HK-2 (cell line): ENCODE data around the gene ERC2.
A peak's percentile ranks its signal among the peaks of the same experiment; 100 is the strongest.

Experiments
- DNase-seq: peaks from one replicate; pipeline ENCODE4 v3.0.0-alpha.2; 2018; ENCODE audit not compliant: unreplicated experiment

ERC2 gene

GRCh38 chr3:55749036-55749435 lies 719.2 kb downstream of the ERC2 start:
- no peak for DNase-seq

DNA sequence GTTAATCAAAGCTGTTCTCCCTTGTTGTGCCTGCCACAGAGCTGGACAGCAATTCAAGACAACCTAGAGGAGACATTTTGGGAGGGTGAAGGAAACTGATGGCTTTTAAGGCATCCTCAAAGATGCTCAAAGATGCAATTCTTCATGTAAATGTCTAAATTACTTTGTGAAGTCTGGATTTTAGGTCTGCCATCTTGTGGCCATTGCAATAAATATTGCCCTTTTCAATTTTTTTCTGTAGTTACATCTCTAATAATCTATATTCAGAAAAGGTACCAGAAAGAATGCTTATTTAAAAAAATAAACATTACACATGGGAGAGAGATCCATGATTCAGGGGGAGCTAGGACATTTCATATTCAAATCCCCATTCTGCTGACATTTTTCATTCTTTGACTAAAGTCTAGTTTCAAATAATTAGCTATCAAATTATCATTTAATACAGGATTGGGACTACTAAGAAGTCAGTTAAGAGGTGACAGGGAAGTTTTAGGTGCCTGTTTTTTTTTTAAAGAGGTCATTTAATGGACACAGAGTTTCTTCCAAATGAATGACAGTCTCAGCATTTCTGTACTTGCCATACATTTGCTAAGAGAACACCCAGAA lies 721.4 kb downstream of the ERC2 start:
- no peak for DNase-seq

DNA sequence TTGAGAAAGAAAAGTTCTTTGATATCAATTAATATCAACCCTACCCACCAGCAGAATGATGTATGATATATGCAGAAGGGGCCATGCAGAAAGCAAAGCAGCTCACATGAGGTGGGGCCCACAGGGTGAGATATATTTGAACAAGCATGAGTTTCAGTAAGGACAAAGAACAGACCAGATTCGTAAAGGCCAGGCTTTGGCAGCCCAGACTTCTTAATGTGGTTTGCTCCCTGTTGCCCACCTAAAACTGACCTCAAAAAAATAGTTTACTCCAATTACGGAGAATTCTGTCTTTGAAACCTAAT lies 725.5 kb downstream of the ERC2 start:
- DNase-seq = no peak

- DNase-seq = no peak
These were observed 726.0 kb downstream of the ERC2 start for GRCh38 chr3:55742022-55742831.

DNA sequence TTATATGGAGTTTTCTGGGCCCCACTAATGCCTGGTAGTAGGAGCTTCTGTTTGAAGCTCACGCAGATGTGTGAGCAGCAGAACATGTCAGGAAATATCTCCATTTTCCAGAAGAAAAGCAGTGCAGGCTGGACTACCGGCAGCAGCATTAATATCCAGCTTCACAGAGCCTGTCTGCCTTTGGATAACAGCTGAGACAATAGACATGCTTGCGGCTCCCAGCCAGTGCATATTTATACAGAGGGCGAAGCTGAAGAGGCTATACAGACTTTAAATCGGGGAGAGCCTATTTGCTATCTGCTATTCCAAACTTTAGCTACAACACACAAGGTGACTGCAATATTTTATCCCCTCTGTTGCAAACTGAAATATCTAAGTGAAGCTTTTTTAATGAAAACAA lies 731.1 kb downstream of the ERC2 start:
- no peak for DNase-seq

GRCh38 chr3:55735976-55736375 lies 732.3 kb downstream of the ERC2 start:
- DNase-seq = no peak

DNA sequence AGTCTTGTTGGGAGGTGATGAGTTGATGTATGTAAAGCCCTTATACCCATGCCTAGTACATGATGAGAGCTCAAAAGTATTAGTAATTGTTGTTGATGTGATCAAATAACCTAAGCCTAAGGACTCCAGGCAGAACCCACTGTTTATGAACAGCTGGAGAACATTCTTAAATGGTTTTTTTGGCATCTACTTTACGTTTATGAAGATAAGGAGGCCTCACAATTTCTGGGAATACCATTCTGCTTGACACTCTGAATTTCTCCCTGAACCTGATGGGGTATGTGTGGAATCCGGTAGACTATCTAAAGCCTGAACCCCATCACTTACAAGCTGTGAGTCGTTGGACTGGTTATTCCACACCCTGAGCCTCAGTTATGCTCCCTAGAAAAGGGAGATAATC lies 736.5 kb downstream of the ERC2 start:
- no peak for DNase-seq

DNA sequence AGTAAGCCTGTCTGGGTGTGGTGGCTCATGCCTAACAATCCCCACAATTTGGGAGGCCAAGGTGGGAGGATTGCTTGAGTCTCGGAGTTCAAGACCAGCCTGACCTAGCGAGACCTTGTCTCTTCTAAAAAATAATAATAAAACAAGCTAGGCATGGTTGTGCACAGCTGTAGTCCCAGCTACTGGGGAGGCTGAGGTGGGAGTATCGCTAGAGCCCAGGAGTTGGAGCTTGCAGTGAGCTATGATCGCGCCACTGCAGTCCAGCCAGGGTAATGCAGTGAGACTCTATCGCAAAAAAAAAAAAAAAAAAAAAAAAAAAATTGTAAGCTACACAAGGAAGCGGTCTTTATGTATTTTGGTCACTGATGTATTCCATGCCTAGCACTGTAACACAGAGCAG lies 738.7 kb downstream of the ERC2 start:
- no peak for DNase-seq

DNA sequence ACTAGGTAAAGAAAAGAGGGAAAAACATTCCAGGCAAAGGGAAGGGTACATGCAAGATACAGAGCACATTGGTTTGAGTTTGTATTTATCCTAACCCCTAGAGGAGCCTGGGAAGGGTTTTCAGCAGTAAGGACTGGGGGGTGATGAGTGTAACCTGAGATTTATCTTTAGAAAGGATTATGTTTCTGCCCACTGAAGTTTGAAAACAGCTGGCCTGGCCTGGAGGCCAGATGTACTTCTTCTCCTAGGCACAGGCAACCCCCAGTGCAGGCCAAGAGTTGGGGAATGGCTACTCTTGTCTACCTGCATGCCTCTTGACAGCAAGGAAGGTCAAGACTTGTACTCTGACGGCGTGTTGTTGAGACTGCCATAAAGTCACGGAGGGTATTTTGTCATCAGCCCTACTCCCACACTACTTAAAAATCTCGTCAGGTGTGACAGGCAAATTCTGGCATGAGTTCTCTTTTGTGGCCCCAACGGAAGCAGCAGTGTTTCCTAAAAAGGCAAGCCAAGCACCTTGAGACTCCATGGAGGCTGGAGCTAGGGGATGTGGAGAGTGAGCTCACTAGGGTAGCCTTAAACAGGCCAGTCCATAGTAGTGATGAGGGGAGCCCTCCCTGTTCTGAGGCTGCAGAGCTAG lies 739.7 kb downstream of the ERC2 start:
- no peak for DNase-seq

DNA sequence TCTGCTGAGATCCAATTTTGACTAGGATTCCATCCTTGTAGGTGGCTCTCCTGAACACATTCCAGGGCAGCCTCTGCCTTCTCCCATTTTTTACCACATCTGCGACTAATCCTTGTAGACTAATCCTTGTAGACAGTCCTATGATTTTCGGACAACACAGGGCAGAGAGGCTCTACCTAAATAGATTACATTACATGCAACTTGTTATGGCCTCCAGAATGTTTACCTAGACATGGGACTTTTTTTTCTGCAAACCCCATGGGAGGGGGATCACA lies 741.8 kb downstream of the ERC2 start:
- no peak for DNase-seq

- no peak for DNase-seq
These were observed 742.4 kb downstream of the ERC2 start for GRCh38 chr3:55725681-55726500.

DNA sequence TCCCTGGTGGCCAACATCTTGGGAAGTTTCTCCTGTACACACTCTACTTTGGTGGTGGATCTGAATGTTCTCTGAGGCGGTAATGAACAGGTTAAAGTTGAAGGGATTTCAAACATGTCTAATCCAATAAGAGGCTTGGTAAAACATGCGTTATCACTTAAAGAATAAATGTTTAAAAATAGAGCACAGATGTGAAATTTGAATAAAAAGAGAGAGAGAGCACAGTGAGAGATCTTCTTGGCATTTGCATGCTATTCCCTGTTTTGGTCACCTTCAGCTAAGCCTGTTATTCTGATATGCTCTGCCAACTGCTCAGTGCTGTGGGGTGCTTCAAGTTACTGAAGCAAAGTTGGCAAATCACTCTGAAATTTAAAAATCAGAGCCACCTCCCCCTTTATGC lies 743.4 kb downstream of the ERC2 start:
- DNase-seq = no peak

GRCh38 chr3:55724407-55724784 lies 743.9 kb downstream of the ERC2 start:
- DNase-seq = no peak

DNA sequence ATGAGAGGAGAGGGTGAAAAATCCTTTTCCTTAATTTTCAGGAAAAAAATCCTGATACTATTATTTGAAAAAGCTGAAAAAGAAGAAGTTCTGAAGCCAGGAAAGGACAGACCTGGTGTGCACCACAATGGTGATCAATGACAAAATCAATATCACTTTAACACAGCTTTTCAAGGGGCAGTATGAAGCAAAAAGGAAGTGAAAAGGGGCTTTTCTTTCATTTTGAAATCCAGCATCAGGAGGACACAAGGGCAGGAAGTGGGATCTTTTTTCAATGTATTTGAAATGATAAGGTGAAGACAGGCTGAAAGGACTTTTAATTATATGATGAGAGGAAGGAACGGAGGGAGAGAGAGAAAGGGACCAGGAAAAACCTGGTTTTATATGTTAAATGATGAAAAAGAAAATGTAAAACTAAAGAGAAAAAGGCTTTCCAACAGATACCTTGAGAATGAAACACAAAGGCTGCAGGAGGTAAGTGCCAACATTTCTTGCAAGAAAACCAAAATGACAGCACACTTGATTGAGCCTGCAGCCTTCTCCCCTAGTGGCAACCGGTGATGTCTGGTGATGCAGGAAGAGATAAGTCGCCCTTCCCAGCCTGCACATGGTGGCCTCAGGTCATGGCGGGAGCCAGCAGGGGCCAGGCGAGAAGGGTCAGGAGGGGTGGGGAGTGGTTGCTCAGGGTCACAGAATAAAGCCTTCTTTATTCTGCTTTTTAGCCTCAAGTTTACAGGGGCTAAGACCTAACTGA lies 744.4 kb downstream of the ERC2 start:
- no peak for DNase-seq

DNA sequence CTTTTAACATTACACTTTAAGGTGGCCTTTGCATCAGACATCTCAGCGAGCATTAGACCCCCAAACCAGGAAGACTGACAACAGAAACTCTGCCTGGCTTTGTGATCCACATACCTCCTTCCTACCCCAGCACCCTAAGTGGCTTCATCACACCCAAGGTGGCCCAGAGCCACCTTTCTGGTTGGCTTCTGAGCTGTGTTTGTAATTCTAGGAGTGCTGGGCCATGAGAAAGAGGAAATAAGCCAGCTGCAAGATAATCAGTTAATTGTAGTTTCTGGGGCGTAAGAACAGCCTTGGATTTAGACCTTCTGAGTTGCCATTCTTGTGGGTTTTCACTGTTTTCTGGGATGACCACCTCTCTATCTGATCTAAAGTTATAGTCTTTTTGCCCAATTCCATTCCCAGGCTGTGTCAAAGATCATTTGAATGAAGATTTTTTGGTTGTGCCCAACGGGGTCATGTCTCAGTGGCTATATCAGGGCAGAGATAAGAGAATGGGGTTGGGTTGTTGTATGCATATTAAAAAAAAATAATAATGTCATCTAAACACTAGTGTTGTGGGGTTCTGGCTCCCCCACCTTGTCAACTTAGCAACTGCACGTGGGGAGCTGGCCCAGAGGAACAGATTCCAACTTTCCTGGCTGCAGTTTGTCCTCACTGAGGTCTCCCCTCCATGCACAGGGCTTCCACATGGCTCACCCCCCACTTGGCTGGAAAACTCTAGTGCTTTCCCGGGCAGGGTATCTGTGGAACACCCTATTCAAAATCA lies 746.4 kb downstream of the ERC2 start:
- DNase-seq = peak; percentile 4

GRCh38 chr3:55720614-55721013 lies 747.7 kb downstream of the ERC2 start:
- no peak for DNase-seq

DNA sequence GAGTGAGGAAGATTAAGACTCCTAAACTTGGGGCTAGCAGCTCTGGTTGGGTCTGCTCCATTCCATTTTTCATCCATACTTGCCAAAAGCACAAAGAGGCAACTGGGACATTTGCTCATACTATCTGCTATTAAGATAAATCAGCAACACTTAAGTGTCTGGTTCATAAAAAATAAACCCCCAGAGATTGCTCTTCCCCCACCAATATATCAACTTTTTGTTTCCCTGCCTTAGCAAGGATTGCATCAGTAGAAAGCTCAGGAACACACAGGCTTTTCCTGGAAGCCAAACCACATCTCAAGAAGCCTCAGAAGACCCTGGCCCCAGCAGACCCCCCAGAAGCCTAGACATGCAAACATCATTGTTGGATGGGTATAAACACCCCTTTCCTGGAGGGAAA lies 748.8 kb downstream of the ERC2 start:
- DNase-seq = no peak

- DNase-seq = no peak
These were observed 749.3 kb downstream of the ERC2 start for GRCh38 chr3:55719006-55719405.

DNA sequence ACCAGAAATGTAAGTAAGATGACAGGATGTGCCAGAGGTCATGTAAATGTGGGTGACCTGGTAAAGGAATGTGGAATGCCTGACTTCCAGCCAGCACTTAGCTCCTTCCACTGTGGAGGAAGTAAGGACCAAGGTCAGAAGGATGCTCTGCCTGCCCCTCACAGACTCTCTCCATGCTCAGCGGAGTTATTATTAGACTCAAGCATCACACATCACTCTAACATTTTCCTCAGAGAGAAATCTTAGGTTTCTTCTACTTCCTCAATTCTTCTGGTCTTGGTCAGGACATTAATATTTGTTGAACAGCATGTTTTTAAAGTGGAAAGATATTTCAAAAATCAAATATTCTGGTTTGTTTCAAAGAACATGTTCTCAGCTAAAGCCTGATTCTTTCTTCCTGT lies 749.7 kb downstream of the ERC2 start:
- DNase-seq = no peak

DNA sequence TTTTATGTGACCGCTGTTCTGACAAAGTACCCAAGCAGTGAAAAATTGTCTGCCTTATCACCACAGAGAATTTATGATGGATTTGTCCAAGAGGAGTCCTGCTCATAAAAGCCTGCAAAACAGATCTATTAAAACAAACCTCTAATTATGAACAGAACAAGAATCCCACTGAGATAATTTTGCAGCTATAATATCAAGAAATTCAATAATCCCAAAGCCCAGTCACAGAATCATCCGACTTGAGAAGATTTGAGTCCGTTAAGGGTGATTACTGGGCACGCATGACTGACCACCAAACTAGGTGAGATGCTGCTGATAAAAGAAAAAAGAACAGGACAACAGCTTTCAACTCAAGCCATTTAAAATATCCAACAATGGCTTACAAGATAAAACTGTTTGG lies 750.2 kb downstream of the ERC2 start:
- DNase-seq = no peak

- DNase-seq = no peak
These were observed 750.8 kb downstream of the ERC2 start for GRCh38 chr3:55717481-55717880.
